Parathyroid adenoma (tissue), 2 donors: ENCODE measurements around the gene HUS1B.

Experiments
- H2AFZ ChIP-seq: fragments of 300-600 bp; sonication (generic); one replicate; pipeline ENCODE4 v1.7.0; 2017; ENCODE audit warnings: antibody characterized with exemption, mild to moderate bottlenecking
- H3K27ac ChIP-seq: fragments of 300-600 bp; sonication (generic); one replicate; pipeline ENCODE4 v1.7.0; 2017
- H3K27me3 ChIP-seq: fragments of 300-600 bp; sonication (generic); one replicate; pipeline ENCODE4 v1.7.0; 2017; ENCODE audit warnings: low read length; ENCODE audit not compliant: control insufficient read depth, insufficient read depth
- H3K36me3 ChIP-seq: fragments of 300-600 bp; sonication (generic); one replicate; pipeline ENCODE4 v1.7.0; 2017; ENCODE audit warnings: low read length; ENCODE audit not compliant: control insufficient read depth, insufficient read depth
- H3K4me1 ChIP-seq: fragments of 300-600 bp; sonication (generic); one replicate; pipeline ENCODE4 v1.7.0; 2017; ENCODE audit warnings: control low read depth
- H3K4me2 ChIP-seq: fragments of 300-600 bp; sonication (generic); one replicate; pipeline ENCODE4 v1.7.0; 2017; ENCODE audit warnings: low read length
- H3K4me3 ChIP-seq: fragments of 300-600 bp; sonication (generic); one replicate; pipeline ENCODE4 v1.7.0; 2017; ENCODE audit warnings: low read depth, low read length
- H3K79me2 ChIP-seq: fragments of 300-600 bp; sonication (generic); one replicate; pipeline ENCODE4 v1.7.0; 2017; ENCODE audit warnings: control low read depth
- H3K9ac ChIP-seq: fragments of 300-600 bp; sonication (generic); one replicate; pipeline ENCODE4 v1.7.0; 2017; ENCODE audit warnings: mild to moderate bottlenecking
- H3K9me3 ChIP-seq: fragments of 300-600 bp; sonication (generic); one replicate; pipeline ENCODE4 v1.7.0; 2017; ENCODE audit warnings: low read length; ENCODE audit not compliant: control insufficient read depth
- TF ChIP-seq, protein P1 (sequence below): fragments of 300-600 bp; sonication (generic); IDR thresholded peaks from one replicate; pipeline ENCODE4 v1.7.0; 2017; ENCODE audit warnings: antibody characterized with exemption, mild to moderate bottlenecking
- donor health status: primary hyperparathyroidism.

The HUS1B gene

DNA sequence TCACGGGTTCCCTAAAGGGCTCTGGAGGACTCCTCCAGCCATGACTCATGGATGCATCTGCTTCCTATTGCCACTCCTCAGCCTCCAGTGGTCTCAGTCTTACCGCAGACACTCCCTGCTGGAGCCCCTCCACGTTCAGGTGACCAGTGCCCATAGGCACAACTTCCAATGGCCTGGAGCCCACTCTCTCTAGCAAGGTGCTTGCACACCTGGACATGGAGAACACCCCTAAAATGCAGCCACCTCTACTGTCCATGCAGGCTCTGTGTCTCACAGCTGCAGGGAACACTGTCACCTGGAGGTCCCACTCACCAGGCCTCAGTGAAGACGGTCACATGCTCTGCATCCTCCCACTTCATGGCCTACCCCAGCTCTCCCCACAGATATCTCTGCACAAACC, 36.0 kb downstream of the HUS1B start:
- Histone ChIP-seq H3K4me3 (no peak overlapping the region), H3K9me3 (no peaks in the 10 kb centered on the region), H3K79me2 (no peaks in the 10 kb centered on the region), H3K9ac (no peak overlapping the region), H3K4me1 (no peaks in the 10 kb centered on the region), H3K27me3 (no peaks in the 10 kb centered on the region), H3K27ac (no peak overlapping the region), H3K4me2 (no peak overlapping the region), H3K36me3 (no peaks in the 10 kb centered on the region), H2AFZ (no peak overlapping the region)
- TF ChIP-seq, protein P1, sequence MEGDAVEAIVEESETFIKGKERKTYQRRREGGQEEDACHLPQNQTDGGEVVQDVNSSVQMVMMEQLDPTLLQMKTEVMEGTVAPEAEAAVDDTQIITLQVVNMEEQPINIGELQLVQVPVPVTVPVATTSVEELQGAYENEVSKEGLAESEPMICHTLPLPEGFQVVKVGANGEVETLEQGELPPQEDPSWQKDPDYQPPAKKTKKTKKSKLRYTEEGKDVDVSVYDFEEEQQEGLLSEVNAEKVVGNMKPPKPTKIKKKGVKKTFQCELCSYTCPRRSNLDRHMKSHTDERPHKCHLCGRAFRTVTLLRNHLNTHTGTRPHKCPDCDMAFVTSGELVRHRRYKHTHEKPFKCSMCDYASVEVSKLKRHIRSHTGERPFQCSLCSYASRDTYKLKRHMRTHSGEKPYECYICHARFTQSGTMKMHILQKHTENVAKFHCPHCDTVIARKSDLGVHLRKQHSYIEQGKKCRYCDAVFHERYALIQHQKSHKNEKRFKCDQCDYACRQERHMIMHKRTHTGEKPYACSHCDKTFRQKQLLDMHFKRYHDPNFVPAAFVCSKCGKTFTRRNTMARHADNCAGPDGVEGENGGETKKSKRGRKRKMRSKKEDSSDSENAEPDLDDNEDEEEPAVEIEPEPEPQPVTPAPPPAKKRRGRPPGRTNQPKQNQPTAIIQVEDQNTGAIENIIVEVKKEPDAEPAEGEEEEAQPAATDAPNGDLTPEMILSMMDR: no peak

GRCh38 chr6:620166-620565, 36.7 kb downstream of the HUS1B start:
- H3K27ac ChIP-seq: no peak overlapping the region
- TF ChIP-seq, protein P1: no peak
- H3K27me3 ChIP-seq: no peaks in the 10 kb centered on the region
- H3K4me2 ChIP-seq: no peak overlapping the region
- no peaks in the 10 kb centered on the region for H3K9me3 ChIP-seq
- H3K4me3 ChIP-seq: no peak overlapping the region
- no peak overlapping the region for H2AFZ ChIP-seq
- no peaks in the 10 kb centered on the region for H3K36me3 ChIP-seq
- no peaks in the 10 kb centered on the region for H3K79me2 ChIP-seq
- H3K9ac ChIP-seq: no peak overlapping the region
- H3K4me1 ChIP-seq: no peaks in the 10 kb centered on the region

- TF ChIP-seq, protein P1: peak; percentile 46
- no peak overlapping the region for H3K27ac ChIP-seq
These were observed 39.3 kb downstream of the HUS1B start for GRCh38 chr6:617456-618100.

GRCh38 chr6:613981-614380, 42.9 kb downstream of the HUS1B start:
- Histone ChIP-seq H3K4me3 (no peak overlapping the region), H3K4me1 (peaks cover 3% of the 10 kb centered on the region), H3K36me3 (no peaks in the 10 kb centered on the region), H3K4me2 (no peak overlapping the region), H3K9ac (no peak overlapping the region), H3K79me2 (no peaks in the 10 kb centered on the region), H3K9me3 (no peaks in the 10 kb centered on the region), H3K27me3 (no peaks in the 10 kb centered on the region), H2AFZ (no peak overlapping the region), H3K27ac (no peak overlapping the region)
- TF ChIP-seq, protein P1: no peak

More at GRCh38 chr6:617456-618100, 39.3 kb downstream of the HUS1B start:
- no peaks in the 10 kb centered on the region for H3K9me3 ChIP-seq
- H3K27me3 ChIP-seq: no peaks in the 10 kb centered on the region
- no peak overlapping the region for H3K4me3 ChIP-seq
- no peaks in the 10 kb centered on the region for H3K4me1 ChIP-seq
- no peak overlapping the region for H3K9ac ChIP-seq
- no peak overlapping the region for H2AFZ ChIP-seq
- H3K4me2 ChIP-seq: no peak overlapping the region
- H3K79me2 ChIP-seq: no peaks in the 10 kb centered on the region
- H3K36me3 ChIP-seq: no peaks in the 10 kb centered on the region

DNA sequence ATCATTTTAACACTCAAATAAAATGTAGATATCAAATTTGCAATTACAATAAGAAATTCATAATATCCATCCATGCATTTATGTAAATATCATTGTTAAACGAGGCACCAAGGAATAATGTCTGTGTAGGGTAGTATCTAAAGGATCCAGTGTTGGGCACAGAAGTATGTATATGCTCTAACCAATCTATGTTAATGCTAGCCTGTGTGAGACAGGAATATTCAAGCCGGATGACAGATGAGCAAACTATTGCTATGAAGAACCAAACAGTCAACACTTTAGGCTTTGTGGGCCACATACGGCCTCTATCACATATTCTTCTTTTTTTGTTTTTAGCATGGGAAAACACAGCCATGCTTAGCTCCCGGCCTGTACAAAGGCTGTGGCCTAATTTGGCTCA, 45.0 kb downstream of the HUS1B start:
- Histone ChIP-seq H3K9me3 (no peaks in the 10 kb centered on the region), H3K27ac (no peak overlapping the region), H2AFZ (no peak overlapping the region), H3K27me3 (no peaks in the 10 kb centered on the region), H3K36me3 (no peaks in the 10 kb centered on the region), H3K4me1 (peaks cover 3% of the 10 kb centered on the region), H3K9ac (no peak overlapping the region), H3K4me3 (no peak overlapping the region), H3K79me2 (no peaks in the 10 kb centered on the region), H3K4me2 (no peak overlapping the region)
- TF ChIP-seq, protein P1: no peak
